ENCODE results near the gene RNASE7.

The RNASE7 gene

GRCh38 chr14:21069388-21070082, 27.4 kb downstream of the RNASE7 start:
- DNase-seq: no peak

- DNase-seq: no peak
Observed at GRCh38 chr14:21070083-21070609, 28.0 kb downstream of the RNASE7 start, which contains the start of gene ARHGEF40. ARHGEF40 (plus strand) TSS chr14:21070304; CDS start chr14:21070397, 93 bp downstream.

GRCh38 chr14:21070610-21071224, 28.6 kb downstream of the RNASE7 start:
- DNase-seq: peak; percentile 49

DNA sequence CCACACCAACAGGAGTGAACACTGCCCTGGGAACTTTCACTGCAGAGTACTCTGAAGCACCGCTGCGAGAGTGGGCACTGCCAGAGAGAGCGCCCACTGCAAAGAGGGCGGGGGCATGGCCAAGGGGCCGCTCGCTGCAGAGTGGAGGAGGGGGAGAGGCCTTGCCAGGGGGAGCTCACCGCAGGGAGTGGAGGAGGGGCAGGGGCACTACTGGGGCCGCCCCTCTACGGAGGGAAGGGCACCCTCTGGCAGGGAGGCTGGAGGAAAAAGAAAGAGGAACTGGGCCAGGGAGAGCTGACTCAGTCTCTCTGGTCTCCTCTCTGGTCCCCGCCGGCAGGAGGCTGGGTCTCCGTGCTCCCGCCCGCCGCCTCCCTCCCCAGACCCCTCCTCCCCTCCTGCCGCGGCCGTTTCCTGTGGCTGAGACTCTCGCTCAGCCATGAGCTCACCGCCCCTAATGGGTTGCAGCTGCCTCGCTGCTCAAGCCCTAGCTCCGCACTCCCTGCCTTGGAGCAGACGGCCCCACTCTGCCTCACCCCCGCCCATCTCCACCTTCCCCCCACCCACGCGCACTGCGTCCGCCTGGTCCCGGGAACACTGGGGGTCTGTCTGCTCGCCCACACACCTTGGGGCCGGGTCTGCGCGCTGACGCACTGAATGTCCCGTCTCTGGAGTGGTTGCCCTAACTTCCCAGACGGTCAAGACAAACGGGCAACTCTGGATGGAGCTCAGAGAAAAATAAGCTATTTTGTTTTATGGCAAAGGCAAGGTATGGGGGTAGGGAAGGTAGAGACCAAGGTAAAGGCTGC, 29.3 kb downstream of the RNASE7 start:
- peak; percentile 90 for DNase-seq

DNA sequence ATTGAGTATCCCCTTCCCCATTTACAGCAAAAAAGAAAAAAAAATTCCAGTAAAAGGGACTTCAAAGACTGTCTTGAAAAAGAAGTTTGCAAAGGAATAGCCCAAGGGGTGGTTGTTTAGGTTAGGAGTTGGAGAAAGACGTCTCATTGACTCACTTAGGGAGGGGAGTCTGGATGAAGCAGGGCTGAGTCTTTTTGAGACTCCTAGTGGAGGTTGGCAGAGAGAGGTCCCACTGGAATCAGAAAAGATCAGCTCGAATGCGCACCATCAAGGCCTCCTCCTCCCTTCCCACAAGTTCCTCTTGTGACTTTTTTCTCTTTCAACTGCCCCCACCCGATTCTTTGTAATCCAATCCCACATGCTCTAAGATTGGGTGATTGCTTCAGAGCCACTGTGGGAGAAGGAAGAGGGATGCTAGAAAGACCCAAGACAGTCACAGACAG, 29.9 kb downstream of the RNASE7 start:
- peak; percentile 86 for DNase-seq

DNA sequence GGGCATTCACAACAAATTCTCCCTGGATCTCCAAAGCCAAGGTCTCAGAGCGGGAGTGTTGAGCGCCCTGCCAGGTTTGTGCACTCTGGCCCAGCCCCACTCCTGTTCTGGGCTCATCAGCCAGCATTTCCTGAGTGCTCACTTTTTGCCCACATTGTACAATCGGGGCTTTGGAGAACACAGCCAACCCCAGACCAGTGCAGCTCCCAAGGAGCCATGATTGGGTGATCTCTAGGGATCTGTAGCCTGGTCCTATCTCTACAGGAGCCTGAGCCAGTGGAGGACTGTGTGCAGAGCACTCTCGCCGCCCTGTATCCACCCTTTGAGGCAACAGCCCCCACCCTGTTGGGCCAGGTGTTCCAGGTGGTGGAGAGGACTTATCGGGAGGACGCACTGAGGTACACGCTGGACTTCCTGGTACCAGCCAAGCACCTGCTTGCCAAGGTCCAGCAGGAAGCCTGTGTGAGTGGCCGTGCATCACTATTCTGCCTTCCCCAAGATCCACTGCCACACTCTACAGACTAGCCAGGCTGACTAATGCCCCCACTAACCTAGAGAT, 30.7 kb downstream of the RNASE7 start:
- no peak for DNase-seq

- DNase-seq: no peak
Observed at GRCh38 chr14:21073921-21074320, 31.8 kb downstream of the RNASE7 start.

- DNase-seq: no peak
Observed at GRCh38 chr14:21074398-21075272, 32.5 kb downstream of the RNASE7 start.

- no peak for DNase-seq
Observed at GRCh38 chr14:21075719-21076437, 33.7 kb downstream of the RNASE7 start.

- DNase-seq: no peak
Observed at GRCh38 chr14:21077672-21078071, 35.5 kb downstream of the RNASE7 start.

GRCh38 chr14:21078287-21078686, 36.1 kb downstream of the RNASE7 start:
- no peak for DNase-seq

DNA sequence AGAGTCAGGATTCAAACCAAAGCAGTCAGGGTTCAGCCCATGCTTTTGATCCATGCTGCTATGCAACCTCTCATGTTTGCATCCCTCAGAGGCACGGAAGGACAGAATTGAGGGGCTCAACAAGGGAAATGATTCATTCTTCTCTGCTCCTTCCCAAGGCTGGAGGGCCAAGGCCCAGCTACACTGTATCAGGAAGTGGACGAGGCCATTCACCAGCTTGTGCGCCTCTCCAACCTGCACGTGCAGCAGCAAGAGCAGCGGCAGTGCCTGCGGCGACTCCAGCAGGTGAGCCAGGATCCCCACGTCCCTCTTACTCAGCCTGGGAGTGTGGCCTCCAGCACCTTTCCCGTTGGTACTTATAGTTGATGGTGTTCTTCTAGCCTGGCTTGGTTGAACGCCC, 36.6 kb downstream of the RNASE7 start:
- no peak for DNase-seq

- DNase-seq: no peak
Observed at GRCh38 chr14:21081521-21082142, 39.5 kb downstream of the RNASE7 start.

DNA sequence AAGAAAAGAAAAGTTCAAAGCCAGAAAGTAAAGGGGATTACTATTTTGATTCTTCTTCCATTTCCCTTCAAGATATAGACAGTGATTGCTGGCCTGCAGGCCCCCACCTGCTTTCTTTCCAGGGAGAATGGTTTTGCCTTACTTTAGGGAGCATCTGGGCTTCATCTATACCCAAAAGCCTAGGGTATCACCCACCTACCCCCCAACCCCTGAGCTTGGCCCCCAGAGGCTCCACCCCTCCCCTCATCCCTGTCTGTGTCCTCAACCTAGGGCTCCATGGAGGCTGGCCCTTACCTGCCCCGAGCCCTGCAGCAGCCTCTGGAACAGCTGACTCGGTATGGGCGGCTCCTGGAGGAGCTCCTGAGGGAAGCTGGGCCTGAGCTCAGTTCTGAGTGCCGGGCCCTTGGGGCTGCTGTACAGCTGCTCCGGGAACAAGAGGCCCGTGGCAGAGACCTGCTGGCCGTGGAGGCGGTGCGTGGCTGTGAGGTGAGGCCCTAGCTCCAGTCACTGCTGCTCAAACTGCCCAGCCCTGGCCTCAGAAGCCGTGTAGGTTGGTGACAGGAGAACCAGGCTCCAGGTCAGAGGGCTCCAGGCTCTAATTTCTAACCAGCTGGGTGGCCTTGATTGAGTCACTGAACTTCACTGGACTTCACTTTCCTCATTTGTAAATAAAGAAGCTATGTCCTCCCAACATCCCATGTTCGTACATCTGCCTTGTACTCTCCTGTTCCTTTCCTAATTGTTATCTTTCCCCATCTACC, 41.6 kb downstream of the RNASE7 start:
- no peak for DNase-seq

DNA sequence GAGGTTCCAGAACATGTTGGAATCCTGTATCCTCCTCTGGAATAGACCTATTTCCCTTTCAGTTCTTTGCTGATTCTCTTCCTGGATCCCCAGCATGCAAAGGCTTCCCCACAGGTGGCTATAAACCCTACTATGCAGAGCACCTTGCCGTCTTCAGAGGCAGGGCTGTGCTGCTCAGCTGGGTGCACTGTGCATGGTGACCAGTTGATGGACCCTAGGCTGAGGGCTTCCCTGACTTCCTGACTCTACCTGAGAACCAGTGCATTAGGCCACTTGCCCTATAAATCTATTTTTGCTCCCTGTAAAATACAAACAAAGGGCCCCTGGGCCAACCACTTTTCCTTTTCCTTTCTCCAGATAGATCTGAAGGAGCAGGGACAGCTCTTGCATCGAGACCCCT, 42.2 kb downstream of the RNASE7 start:
- DNase-seq: no peak

GRCh38 chr14:21084998-21085853, 43.1 kb downstream of the RNASE7 start:
- DNase-seq: peak; percentile 95

GRCh38 chr14:21086908-21087293, 44.7 kb downstream of the RNASE7 start:
- no peak for DNase-seq

DNA sequence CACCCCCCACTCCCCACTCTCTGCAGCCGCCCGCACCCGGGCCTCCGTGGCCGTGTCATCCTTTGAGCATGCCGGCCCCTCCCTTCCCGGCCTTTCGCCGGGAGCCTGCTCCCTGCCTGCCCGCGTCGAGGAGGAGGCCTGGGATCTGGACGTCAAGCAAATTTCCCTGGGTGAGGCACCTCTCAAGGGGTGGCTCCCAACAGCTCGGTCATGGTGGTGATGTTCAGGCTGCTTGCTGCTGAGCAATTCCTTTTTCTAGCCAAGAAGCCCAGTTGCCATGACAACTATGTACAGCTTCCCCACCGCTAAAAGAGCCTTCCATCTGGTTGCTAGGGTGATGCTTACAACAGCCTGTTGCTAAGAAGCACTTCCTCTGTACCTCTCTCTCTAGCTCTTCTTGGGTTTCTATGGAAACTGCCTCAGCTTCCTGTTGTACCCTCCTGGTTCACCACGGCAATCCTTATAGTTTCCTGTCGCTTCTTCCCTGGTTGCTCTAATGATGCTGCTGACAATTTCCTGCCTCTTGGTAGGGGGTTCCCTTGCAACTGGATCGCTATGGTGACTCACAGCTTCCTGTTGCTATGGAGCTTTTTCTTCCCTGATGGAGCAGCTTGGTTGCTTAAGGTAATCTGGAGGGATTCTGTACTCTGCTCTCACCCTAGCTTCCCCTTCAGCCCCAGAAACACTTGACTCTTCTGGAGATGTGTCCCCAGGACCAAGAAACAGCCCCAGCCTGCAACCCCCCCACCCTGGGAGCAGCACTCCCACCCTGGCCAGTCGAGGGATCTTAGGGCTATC, 45.3 kb downstream of the RNASE7 start:
- peak; percentile 47 for DNase-seq

All from GF-D8 (cell line).